Psoas muscle (tissue), 8 donors: ENCODE measurements around the gene ZIC1. TPM values are rescaled to one million over a fixed set of nuclear protein-coding genes. Genes with fewer than 3 reads are reported as not detected.

Experiments
- ATAC-seq, 4 donors: fragments of 200-7000 bp; cut with Tn5 transposase; one replicate each; pipeline ENCODE4 v1.9.1; 2020; ENCODE audit warnings: moderate library complexity in 3 of 4, mild to moderate bottlenecking in 2 of 4
- DNase-seq, 2 donors: peaks; one replicate each; pipeline ENCODE4 v3.0.0-alpha.2; 2020
- H3K27ac ChIP-seq: fragments of 200-600 bp; one replicate; pipeline ENCODE4 v1.8.0; 2022
- H3K27me3 ChIP-seq, 3 donors: fragments of 200-600 bp in 1 of 3; one replicate each; pipeline versions ENCODE4 v1.6.1 to v1.8.0; 2013 to 2022; ENCODE audit warnings: low read length in 2 of 3, mild to moderate bottlenecking in 2 of 3, moderate library complexity in 1 of 3; ENCODE audit not compliant: insufficient read depth in 3 of 3
- H3K36me3 ChIP-seq, 2 donors: fragments of 200-600 bp in 1 of 2; one replicate each; pipeline versions ENCODE4 v1.6.1 to v1.8.0; 2013 to 2022; ENCODE audit warnings: low read depth in 1 of 2, mild to moderate bottlenecking in 1 of 2, moderate library complexity in 1 of 2; ENCODE audit not compliant: insufficient read depth in 1 of 2
- H3K4me1 ChIP-seq: fragments of 200-600 bp; one replicate; pipeline ENCODE4 v1.8.0; 2022
- H3K4me3 ChIP-seq: fragments of 200-600 bp; one replicate; pipeline ENCODE4 v1.8.0; 2022; ENCODE audit warnings: mild to moderate bottlenecking
- H3K9me3 ChIP-seq: fragments of 200-600 bp; one replicate; pipeline ENCODE4 v1.8.0; 2022
- WGBS, 3 donors: extraction: QIAGEN DNeasy Blood & Tissue Kit; methylation state at CpG; one replicate each; pipeline versions ENCODE4 v1.1.6 to v1.1.7; 2013; 5-methylcytosine and 5-hydroxymethylcytosine counted together
- intact Hi-C, 2 donors: fragments of 100-400 bp; cut with DNase I; formaldehyde crosslinking; loops; one replicate each; pipeline versions ENCODE4 v1.11.0 to v1.14.2; 2022
- polyA plus RNA-seq, 3 donors: library from polyadenylated mRNA; stranded (reverse); fragments of 200-250 nt; gene quantifications; one replicate each; pipeline ENCODE4 v1.2.3, GENCODE V29; 2013
- total RNA-seq, 4 donors: library from RNA; stranded (reverse); fragmentation: NEBNext Ultra II Directional in 2 of 4; extraction: Animal tissue kit (Norgen Biotek cat#: 25700) in 2 of 4; gene quantifications; one replicate each; pipeline versions ENCODE4 v1.2.1 to v1.2.4, GENCODE V29; 2021 to 2023
- TF ChIP-seq, protein P1 (sequence below): fragments of 200-600 bp; IDR thresholded peaks from one replicate; pipeline ENCODE4 v1.8.0; 2022; ENCODE audit warnings: antibody characterized with exemption
- donor health status: healthy with polysubstance abuse.
- donor health status: DM: no; HTN: no; CAD: no; lungs with moderate emphysema.
- donor health status: Bipolar disorder and iron deficiency.
- donor health status: healthy.
- donor health status: DM: yes; HTN: yes; CAD: no.
- donor health status: DM: no; HTN: no; CAD: no.
- donor health status: DM: no; HTN: no; CAD: no.
- donor health status: DM: yes; HTN: yes; CAD: no.

The ZIC1 gene
- total and polyA plus RNA-seq, 7 donors, result 2.3 to 10.2 (median 4.5) TPM

DNA sequence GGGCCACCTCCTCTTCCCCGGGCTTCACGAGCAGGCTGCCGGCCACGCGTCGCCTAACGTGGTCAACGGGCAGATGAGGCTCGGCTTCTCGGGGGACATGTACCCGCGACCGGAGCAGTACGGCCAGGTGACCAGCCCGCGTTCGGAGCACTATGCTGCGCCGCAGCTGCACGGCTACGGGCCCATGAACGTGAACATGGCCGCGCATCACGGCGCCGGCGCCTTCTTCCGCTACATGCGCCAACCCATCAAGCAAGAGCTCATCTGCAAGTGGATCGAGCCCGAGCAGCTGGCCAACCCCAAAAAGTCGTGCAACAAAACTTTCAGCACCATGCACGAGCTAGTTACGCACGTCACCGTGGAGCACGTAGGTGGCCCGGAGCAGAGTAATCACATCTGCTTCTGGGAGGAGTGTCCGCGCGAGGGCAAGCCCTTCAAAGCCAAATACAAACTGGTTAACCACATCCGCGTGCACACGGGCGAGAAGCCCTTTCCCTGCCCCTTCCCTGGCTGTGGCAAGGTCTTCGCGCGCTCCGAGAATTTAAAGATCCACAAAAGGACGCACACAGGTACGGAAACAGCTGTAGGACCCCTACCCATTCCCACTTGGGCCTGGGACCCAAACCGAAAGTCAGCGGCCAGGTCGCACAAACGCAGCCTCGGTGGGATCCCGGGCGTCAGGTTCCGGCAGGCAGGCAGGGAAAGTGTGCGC is 1.5 kb downstream of the ZIC1 start:
- Histone ChIP-seq H3K27me3 (peaks cover 0 to 76% (median 10%) of the 10 kb centered on the region in 3 donors), H3K4me3 (peak overlapping the region; percentile 75), H3K27ac (peak overlapping the region; percentile 73), H3K36me3 (no peaks in the 10 kb centered on the region), H3K4me1 (peaks cover 10% of the 10 kb centered on the region), H3K9me3 (no peaks in the 10 kb centered on the region)
- WGBS, 3 donors, result 1 to 2% (median 1%) methylated on average over 53 to 61 of the region's 61 CpGs
- TF ChIP-seq, protein P1, sequence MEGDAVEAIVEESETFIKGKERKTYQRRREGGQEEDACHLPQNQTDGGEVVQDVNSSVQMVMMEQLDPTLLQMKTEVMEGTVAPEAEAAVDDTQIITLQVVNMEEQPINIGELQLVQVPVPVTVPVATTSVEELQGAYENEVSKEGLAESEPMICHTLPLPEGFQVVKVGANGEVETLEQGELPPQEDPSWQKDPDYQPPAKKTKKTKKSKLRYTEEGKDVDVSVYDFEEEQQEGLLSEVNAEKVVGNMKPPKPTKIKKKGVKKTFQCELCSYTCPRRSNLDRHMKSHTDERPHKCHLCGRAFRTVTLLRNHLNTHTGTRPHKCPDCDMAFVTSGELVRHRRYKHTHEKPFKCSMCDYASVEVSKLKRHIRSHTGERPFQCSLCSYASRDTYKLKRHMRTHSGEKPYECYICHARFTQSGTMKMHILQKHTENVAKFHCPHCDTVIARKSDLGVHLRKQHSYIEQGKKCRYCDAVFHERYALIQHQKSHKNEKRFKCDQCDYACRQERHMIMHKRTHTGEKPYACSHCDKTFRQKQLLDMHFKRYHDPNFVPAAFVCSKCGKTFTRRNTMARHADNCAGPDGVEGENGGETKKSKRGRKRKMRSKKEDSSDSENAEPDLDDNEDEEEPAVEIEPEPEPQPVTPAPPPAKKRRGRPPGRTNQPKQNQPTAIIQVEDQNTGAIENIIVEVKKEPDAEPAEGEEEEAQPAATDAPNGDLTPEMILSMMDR, result no peak
- ATAC-seq, result peak; percentile 62 to 70 (median 68)
- DNase-seq, result peak in 1 of 2 donors; percentile 73
- intact Hi-C loops, result loop anchor here in 1 of 2 donors (5.0 to 10.0 kb wide), 3 partner anchors 56 to 667 kb away; no protein-coding TSS in a partner anchor

DNA sequence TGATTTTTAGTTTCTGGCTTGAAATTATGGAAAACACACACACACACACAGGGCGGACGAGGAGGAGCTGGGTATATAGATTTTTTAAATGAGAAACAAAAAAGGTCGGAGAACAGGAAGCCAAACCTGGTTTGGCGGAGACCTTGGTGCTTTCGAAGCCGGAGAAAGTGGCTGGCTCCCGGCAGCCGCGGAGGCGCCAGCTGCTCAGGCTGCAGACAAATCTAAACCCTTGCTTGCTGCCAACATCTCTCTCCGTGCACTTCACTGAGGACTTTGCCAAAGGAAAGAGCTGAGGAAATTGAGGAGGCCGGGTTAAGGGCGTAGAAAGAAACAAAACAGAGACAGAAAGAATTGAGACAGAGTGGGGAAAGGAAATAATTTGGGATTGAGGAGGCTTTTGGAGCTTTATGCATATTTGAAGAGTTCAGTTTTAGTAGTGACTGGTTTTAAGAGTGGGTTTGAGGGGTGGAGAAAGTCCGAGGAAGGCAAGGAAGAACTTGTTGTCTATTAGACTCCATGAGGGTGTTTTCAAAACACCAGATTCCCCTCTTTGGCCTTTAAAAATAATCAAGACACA is 2.2 kb downstream of the ZIC1 start:
- H3K9me3 ChIP-seq, result no peaks in the 10 kb centered on the region
- 2 to 3% (median 3%) methylated on average over 14 of the region's 14 CpGs for WGBS, 3 donors
- TF ChIP-seq, protein P1, result no peak
- no peaks in the 10 kb centered on the region for H3K36me3 ChIP-seq
- H3K4me3 ChIP-seq, result peak overlapping the region; percentile 75
- intact Hi-C loops, result loop anchor here in 1 of 2 donors (5.0 to 10.0 kb wide), 3 partner anchors 57 to 666 kb away; no protein-coding TSS in a partner anchor
- H3K27ac ChIP-seq, result peak overlapping the region; percentile 73
- peak; percentile 43 to 71 (median 66) for ATAC-seq
- peaks cover 0 to 74% (median 10%) of the 10 kb centered on the region in 3 donors for H3K27me3 ChIP-seq
- H3K4me1 ChIP-seq, result peaks cover 10% of the 10 kb centered on the region
- DNase-seq, result no peak

DNA sequence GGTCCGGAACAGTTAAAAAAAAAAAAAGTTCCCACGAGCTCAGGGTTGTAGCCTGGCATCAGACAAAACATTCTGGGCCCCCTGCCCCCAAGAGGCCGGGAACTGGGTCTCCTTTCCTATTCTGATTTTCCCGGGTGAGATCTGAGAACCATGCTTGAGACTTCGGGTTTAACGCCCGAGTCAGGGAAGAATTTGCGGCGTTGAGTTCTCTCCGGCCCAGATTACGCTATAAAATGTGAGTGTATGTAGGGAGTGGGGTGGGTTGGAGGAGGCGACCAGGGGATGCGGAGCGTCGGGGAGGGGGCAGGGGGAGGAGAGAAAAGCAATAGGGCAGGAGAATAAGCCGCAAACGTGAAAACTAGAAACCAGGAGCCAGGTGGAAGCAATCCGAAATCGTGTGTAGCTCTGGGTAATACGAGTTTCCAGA is 2.7 kb downstream of the ZIC1 start:
- intact Hi-C loops, result loop anchor here in 1 of 2 donors (5.0 to 10.0 kb wide), 3 partner anchors 57 to 665 kb away; no protein-coding TSS in a partner anchor
- Histone ChIP-seq H3K4me1 (peaks cover 10% of the 10 kb centered on the region), H3K4me3 (peak overlapping the region; percentile 75), H3K27ac (peak overlapping the region; percentile 73), H3K27me3 (peaks cover 0 to 71% (median 10%) of the 10 kb centered on the region in 3 donors), H3K9me3 (no peaks in the 10 kb centered on the region), H3K36me3 (no peaks in the 10 kb centered on the region)
- TF ChIP-seq, protein P1, result no peak
- ATAC-seq (no peak), DNase-seq (no peak)
- WGBS, 3 donors, result 16 to 28% (median 16%) methylated on average over 20 of the region's 20 CpGs

DNA sequence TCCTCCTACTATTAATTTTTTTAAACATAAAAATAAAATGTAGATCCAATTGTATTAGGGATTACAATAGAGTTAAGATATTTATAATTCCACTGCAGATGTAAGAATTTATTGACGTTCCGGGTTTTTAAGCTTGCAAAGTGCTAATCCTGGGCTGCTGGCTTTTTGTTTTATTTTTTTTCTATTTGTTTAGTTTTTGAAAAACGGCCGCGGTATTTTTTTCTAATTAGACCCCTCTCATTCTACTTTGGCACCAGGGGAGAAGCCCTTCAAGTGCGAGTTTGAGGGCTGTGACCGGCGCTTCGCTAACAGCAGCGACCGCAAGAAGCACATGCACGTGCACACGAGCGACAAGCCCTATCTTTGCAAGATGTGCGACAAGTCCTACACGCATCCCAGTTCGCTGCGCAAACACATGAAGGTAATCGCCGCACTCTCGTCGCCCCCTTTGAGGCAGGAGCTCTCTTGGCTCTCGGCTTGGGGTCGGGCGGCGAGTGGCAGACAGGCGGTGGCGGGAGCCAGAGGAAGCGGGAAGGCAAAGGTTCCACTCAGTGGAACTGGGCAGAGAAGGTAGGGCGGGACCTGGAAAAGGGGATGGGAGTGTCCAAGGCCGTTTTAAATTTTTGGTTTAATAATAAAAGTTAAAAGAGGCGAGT is 3.2 kb downstream of the ZIC1 start:
- ATAC-seq, result no peak
- H3K27me3 ChIP-seq, result peaks cover 0 to 66% (median 10%) of the 10 kb centered on the region in 3 donors

More for the DNA sequence above, 3.2 kb downstream of the ZIC1 start:
- Histone ChIP-seq H3K36me3 (no peaks in the 10 kb centered on the region), H3K27ac (peak overlapping the region; percentile 21), H3K4me1 (peaks cover 10% of the 10 kb centered on the region), H3K4me3 (peak overlapping the region; percentile 75), H3K9me3 (no peaks in the 10 kb centered on the region)
- 45 to 49% (median 46%) methylated on average over 32 of the region's 32 CpGs for WGBS, 3 donors
- TF ChIP-seq, protein P1, result no peak
- DNase-seq, result no peak
- intact Hi-C loops, result loop anchor here in 1 of 2 donors (5.0 to 10.0 kb wide), 3 partner anchors 58 to 665 kb away; no protein-coding TSS in a partner anchor
